GM03348 (cell line): ENCODE measurements around the gene UCP3.

Experiments
- DNase-seq: peaks from one replicate; pipeline ENCODE4 v3.0.0; 2012; ENCODE audit warnings: low spot score

UCP3 gene

DNA sequence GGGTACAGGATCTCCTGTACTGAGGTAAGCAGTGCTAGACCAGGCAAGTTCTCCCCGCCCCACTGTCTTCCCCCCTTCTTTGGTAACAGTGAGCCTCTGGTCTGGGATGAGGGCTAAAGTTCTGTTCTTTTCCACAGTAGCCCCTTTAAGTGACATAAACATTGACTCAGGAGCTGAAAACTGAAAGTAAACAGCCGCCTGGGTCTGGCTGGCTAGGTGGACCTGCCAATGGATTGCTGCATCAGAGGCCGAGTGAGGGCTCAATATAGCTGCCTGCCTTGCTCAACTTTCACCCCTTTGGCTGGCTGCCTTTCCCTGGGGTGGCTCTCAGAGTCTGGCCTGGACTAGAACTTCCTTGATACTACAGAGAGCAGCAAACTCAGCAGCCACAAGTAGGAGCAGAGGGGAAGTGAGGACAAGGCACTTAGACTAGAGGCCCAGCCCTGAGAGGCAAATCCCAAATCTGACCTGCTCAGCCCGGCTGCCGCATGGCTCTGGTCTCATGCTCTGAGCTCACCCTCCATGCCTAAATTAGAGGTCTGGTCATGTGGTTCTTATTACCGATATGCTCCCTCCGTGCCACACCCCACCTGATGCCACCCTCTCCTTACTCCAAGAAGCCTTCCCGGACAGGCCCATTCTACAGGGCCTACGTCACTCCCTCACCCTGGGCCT, 9.6 kb upstream of the UCP3 start:
- DNase-seq, result peak; percentile 86

- DNase-seq, result no peak
These were observed 8.7 kb upstream of the UCP3 start for GRCh38 chr11:74017631-74018030.

GRCh38 chr11:74015919-74016684, 7.2 kb upstream of the UCP3 start:
- DNase-seq, result no peak

GRCh38 chr11:74014880-74015279, 6.0 kb upstream of the UCP3 start:
- DNase-seq, result no peak

GRCh38 chr11:74013141-74013540, 4.3 kb upstream of the UCP3 start:
- no peak for DNase-seq

DNA sequence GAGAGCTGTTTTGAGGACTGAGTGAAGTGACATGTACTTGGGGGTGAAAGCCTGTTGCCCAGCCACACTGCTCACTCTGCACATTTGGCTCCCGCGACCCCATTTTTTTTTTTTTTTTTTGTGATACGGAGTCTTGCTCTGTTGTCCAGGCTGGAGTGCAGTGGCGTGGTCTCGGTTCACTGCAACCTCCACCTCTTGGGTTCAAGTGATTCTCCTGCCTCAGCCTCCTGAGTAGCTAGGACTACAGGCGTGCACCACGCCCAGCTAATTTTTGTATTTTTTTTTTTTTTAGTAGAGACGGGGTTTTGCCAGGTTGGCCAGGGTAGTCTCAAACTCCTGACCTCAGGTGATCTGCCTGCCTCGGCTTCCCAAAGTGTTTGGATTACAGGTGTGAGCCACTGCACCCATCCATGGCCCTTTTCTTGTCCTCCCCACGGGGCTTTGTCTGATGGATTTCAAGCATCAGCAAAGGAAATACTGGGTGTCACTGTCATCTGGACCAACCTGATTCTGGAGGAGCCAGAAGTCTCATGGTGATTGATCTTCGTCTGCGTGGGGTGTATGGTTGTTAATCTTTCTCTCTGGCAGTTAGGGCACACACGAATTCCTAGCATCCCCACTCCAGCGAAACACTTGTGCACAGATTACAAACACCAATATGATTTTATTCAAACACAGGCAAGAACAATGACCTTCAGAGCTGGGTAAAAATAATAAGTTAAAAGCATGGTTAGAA, 3.4 kb upstream of the UCP3 start:
- no peak for DNase-seq

GRCh38 chr11:74011360-74012073, 2.6 kb upstream of the UCP3 start:
- no peak for DNase-seq

DNA sequence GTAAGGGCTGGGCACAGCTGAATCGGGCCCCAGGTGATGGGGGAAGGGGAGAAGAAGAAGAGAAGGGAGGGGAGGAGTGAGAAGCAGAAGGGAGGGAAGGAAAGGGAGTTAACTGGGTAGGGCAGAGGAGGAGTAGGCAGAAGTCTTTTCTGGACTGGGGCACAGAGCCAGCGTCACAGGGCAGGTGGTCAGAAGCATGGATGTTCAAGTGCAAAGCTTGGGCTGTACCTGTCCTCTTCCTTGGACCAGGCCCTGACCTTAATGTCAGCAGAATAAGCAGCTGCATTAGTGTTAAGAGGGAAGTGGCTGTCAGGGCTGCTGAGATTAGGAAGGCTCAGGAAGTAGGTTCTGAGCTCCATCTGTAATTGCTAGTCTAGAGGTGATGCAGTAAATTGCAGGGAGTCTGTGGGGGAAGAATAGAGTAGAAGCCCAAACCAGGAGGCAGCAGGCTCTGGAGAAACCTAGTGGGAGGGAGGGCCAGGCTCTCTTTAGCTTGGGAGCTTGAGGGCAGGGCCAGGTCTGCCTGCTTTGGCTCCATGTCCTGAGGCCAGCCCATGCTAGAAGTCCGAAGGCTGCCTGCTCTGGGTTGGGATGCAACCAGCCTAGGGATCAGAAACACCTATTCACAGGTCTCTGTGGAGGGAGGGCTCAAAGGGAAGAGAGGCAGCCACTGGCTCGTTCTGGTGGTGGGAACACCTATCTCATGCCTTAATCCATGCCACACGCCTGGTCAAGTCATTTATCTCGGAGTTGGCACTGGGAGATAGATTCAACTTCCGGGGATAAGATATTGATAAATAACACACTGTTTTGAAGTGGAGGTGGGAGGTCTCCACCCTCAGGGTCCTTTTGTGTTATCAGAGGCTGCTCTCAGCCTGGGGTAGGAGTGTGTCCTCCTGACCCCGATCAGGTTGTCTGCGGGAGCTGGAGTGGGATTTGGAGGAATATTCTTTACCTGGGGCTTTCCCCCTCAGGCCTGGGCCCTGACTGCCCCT, 1.7 kb upstream of the UCP3 start:
- no peak for DNase-seq

GRCh38 chr11:74009675-74010305, 905 bp upstream of the UCP3 start:
- no peak for DNase-seq

GRCh38 chr11:74009230-74009547, 304 bp upstream of the UCP3 start:
- no peak for DNase-seq

DNA sequence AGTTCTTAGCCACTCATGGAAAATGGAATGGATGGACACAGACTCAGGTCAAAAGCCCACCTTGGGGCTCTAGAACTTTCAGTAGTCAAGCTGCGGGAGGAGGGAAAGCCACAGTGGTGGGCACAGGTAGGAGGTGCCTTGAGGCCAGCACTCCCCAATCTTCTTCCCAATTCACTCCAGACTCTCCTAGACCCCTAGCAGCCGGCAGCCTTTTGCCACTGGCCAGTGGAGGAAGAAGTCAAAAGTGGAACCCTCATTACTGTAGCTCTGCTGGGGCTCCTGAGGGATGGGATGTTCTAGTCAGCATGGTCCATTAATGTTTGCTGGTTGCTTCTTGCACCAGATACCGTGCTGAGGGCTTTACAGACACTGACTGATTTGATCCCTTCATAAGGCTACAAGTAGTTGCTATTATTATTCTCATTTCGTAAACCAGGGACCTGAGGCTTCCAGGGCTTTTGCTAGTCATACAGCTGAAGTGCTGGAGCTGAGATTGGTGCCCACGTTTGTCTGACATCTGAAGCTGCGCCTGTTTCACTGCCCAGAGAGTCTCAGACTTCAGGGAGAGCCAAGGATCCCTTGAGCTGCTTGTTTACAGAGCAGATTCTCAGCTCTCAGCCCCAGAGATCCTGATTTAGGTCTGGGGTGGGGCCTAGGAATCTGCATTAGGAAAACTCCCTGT, 1.1 kb downstream of the UCP3 start:
- no peak for DNase-seq

DNA sequence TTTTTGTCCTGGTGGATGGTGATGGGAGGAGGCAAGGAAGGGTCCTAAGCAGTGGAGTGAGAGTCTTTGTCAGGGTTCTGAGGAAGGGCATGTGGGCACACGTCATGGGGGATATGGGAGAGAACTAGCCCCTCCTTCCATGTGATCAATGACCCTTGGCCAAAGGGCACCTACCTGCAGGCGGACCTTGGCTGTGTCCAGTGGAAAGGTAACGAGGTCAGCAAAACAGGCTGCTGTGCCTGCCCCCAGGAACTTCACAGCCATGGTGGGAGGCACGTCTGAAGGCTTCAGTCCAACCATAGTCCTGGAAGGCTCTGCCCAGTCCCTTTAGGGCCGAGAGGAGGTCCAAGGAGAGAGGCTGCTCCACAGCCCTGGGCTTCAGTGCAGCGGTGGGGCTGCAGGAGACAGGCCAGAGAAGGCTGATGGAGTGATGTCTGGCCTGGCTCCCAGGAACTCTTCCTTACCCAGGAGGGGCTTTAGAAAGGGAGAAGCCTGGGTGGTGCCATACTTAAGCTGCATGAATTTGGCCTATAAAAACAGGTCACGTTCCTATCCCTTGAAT, 2.1 kb downstream of the UCP3 start:
- DNase-seq, result no peak

GRCh38 chr11:74005721-74006517, 3.0 kb downstream of the UCP3 start:
- DNase-seq, result no peak

GRCh38 chr11:74004759-74005615, 3.9 kb downstream of the UCP3 start:
- no peak for DNase-seq

DNA sequence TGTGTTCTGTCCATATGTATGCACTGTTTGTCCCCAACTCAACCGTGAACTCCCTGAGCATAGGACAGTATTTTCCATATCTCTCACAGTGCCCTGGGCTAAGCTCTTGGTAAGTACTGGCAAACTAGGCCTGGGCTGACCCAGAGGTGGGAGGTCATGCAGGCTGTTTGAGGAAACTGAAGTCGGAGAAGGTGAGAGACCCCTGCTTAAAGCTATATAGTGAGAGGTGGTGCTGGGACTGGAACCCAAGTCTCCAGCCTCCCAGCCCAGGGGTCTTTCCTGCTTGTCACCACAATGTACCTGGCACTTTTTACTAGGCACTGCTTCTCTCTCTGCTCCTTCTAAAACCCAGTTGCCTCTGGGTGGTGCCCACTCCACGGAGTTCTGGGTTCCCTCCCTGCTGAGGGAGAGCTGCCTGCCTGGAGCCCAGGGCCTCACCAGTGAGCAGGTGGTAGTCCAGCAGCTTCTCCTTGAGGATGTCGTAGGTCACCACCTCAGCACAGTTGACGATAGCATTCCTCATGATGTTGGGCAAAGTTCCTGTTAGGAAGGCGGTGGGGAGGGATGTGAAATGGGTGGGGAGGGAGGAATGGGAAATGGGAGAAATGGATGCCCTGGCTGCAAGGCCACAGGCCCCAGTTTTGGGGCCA, 4.7 kb downstream of the UCP3 start:
- DNase-seq, result no peak

- no peak for DNase-seq
These were observed 6.1 kb downstream of the UCP3 start for GRCh38 chr11:74002832-74003231.

- no peak for DNase-seq
These were observed 7.0 kb downstream of the UCP3 start for GRCh38 chr11:74001822-74002286.
